NCI-H1092 (cell line): ENCODE results near the gene FNDC11.

Experiments
- DNase-seq: peaks from one replicate; lab custom pipeline; 2025; lab: John Stamatoyannopoulos, UW

The FNDC11 gene

DNA sequence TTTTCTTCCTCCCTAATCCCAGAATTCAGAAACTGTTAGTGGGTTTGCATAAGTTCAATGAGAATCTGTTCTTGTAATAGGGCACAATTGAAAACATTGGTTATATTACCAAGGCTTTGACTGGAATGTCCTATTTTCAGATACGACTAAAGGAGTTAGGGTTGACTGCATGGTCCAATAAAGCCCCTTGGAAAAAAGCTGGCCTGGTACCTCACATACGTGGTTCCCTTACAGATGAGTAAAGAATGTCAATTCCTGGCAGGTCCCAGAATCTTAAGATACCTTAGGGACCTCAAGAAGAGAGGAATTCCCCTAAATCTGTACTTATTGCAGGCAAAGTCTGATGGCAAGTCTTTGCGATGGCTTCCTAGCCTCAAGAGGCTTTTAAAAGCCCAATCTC, 28.8 kb upstream of the FNDC11 start:
- DNase-seq = no peak

DNA sequence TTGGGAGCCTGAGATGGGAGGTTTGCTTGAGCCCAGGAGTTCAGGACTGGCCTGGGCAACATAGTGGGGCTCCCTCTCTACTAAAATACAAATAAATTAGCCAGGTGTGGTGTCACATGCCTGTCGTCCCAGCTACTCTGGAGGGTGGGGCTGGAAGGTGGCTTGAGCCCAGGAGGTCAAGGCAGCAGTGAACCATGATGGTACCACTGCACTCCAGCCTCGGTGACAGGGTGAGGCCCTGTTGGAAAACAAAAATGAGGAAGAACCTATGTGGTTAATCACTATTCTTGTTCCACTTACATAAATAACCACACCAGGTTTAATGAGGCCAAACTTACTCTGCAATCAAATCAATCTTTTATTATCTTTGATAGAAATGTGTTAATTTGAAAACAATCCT, 28.0 kb upstream of the FNDC11 start:
- DNase-seq = no peak

DNA sequence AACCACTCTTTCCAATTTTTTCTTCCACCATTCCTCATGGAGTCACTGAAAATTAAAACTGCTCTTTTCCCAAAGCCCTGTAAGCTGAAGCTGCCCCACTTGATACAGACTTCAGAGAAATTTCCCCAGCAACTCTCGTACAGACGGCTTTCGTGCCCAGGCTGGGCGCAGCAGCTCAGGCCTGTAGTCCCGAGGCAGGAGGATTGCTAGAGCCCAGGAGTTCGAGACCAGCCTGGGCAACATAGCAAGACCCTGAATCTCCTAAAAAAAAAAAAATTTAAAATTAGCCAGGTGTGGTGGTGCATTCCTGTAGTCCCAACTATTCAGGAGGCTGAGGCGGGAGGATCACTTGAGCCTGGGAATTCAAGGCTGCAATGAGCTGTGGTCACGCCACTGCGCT, 26.8 kb upstream of the FNDC11 start:
- no peak for DNase-seq

DNA sequence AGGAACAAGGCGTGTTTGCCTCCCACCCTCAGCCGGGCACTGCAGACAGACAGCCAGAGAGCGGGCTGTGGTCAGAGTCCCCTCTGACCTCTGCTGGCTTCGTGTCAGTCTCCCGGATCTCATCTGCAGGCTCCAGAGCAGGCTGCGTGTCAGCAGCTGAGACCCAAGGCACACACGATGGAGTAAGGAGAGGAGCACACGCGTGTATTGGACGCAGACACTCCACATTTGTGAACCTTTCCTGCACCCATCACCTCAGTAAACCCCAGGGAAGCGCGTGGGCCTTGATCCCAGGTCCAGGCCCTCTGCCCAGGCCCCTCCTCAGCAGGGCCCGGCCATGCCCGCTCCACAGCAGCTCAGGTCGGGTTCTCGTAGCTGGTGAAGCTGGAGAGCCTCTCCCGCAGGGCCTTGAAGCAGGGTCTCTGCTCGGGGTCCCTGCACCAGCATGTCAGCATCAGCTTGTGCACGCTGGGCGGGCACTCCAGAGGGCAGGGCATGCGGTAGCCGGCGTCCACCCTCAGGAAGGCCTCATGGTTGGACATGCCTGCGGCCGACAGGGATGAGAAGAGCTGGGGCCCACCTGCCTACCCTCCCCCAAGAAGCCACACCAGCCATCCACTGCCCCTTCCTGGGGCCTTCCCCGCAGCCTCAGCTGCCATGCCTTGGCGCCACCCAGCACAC, 24.6 kb upstream of the FNDC11 start:
- DNase-seq = no peak

DNA sequence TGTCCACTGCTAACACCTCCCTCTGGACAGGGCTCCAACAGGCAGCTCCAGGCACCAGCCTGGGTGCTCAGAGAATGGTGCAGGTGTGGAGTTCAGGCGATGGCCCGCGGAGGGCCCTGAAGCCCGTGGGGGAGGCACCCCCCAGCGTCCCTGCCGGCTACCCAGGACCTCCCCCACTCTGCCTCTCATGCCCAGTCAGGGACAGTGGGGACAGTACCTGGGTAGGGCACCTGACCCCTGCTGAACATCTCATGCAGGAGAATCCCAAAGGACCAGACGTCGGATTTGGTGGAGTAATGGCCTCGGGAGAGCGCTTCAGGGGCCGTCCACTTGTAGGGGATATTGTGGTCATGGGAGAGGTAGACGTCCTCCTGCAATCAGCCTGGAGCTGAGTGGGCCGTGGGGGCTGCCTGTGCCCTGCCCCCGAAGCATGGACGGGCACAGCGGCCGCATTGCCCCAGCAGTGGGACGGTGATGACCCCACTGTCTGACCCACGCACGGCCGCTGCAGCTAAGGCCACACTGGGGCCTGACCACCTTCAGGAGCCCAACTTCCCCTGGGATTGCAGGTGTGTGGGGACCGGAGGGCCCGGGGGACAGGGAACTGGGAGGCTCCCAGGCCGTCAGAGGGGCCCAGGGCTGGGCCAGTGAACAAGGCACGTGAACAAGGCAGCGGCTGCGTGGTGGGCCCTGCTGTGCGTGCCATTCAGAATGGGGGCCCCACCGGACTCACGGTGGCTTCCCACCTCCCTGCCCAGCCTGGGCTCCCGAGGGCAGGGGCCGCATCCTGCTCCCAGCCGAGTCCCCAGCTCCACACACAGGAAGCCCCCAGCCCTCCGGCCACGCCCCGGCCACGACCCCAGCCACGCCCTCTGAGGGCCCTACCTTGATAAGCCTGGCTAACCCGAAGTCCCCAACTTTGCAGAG, 23.8 kb upstream of the FNDC11 start:
- DNase-seq = no peak

DNA sequence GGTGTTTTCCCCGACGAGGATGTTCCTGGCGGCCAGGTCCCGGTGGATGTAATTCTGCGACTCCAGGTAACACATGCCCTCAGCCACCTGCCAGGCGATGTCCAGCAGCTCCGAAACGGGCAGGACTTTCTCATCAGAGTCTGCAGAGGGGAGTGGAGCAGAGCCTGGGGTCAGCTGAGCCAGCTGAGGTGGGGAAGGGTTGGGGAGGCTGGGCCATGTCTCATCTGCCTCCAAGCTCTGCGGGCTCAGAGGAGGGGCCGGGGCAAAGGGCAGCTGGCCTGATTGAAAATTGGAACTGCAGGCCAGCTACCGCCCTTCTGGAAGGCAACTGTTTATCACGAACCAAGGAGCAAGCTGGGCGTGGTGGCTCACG, 23.2 kb upstream of the FNDC11 start:
- no peak for DNase-seq

DNA sequence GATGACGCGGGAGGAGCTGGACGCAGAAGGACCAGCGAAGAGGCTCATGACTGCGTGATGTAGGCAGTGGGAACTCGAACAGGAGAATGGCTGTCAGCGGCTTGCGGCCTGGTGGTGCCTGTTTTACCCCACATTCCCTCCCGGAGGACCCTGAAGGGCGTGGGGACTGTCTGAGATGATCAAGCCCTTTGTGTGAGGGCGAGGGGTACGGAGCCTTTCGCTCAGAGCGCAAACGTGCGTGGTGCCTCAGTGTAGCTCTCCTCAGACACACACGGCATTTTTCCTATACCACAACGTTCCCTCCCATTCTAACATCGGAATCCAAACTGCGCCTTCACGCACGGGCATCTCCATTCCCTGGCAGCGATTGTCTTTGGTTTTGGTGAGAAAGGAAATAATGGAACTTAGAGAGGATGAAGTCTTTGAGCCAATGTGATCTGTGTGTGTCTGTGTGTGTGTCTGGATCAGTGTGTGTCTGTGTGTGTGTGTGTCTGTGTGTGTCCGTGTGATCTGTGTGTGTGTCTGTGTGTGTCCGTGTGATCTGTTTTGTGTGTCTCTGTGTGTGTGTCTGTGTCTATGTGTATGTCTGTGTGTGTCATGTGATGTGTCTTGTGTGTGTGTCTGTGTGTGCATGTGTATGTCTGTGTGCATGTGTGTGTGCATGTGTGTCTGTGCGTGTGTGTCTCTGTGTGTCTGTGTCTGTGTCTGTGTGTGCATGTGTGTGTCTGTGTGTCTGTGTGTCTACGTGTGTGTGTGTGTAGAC, 22.1 kb upstream of the FNDC11 start:
- DNase-seq = no peak

DNA sequence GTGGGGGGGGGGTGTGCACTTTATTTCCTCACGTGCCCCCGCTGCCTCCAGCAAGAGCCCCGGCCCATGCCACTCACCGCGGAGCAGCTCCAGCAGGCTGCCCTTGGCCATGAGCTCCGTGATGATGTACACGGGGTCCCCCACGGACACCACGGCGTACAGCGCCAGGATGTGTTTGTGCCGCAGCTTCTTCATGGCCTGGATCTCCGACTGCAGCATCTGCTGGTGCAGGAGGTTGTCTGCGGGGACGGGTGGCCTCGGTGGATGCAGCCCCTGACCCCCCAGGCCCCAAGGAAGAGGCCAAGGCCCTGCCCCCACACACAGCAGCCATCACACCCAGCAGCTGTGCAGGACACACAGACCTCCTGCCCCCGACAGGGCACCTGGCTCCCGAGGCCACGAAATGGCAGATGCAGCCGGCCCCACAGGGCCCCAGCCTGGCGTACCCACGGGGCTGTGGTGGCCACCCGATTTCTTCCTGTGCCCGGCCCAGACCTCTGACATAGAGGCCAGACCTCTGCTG, 21.4 kb upstream of the FNDC11 start:
- no peak for DNase-seq

DNA sequence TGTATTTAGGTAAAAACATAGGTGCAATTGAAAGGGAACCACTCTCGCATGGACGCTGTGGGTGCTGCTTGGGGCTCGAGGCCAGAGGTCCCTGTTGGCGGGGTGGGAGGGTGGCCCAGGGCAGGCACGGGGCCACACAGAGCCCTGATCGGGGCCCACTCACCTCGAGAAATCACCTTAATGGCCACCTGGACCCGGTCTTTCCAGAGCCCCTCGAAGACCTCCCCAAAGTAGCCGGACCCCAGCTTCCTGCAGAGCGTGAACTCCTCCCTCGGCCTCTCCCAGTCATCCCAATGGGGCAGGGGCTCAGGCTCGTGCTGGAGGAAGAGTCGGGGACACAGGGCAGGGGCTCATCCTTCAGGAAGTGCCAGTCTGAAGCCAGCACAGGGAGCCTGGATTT, 20.6 kb upstream of the FNDC11 start:
- no peak for DNase-seq

DNA sequence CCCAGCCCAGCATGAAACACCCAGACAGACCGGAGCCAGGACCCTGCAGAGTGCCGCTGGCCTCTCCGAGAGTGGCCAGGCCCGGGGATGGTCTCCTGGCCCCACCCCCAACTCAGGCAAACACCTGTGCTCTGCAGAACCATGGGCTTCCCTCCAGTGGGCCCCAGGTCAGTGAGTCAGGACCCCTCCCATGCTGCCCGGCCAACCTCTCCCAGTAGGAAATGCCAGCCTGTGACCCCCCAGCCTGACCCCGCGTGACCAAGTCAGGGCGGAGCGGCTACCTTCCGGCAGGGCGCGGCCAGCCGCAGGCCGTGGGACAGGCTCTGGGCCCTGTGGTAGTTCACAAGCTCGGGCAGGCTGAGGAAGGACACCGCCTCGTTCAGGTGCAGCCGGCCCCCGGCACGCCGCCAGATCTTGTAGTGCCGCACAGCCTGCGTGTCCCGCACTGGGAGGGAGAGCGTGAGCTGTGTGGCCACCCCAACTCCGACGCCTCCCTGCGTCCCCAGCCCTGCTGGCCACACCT, 20.0 kb upstream of the FNDC11 start:
- no peak for DNase-seq

DNA sequence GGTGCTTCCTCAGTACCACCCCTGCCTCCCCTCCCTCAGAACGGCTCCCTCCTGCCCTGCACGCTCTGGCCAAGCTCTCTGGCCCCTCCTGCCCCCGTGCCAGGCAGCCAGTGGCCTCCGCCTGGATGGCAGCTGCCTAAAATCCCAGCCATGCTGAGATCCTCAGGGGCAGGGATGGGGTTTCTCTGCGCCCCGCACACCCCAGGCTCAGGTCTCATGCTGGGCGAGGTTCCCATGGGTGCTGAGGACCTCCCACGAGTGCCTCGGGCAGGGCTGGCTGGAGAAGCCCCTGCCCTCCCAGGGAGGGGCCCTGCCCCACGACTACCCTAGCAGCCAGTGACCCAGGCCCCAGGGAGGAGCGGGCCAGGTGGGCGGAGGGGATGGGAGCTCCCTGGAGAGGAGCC, 19.5 kb upstream of the FNDC11 start:
- DNase-seq = no peak

DNA sequence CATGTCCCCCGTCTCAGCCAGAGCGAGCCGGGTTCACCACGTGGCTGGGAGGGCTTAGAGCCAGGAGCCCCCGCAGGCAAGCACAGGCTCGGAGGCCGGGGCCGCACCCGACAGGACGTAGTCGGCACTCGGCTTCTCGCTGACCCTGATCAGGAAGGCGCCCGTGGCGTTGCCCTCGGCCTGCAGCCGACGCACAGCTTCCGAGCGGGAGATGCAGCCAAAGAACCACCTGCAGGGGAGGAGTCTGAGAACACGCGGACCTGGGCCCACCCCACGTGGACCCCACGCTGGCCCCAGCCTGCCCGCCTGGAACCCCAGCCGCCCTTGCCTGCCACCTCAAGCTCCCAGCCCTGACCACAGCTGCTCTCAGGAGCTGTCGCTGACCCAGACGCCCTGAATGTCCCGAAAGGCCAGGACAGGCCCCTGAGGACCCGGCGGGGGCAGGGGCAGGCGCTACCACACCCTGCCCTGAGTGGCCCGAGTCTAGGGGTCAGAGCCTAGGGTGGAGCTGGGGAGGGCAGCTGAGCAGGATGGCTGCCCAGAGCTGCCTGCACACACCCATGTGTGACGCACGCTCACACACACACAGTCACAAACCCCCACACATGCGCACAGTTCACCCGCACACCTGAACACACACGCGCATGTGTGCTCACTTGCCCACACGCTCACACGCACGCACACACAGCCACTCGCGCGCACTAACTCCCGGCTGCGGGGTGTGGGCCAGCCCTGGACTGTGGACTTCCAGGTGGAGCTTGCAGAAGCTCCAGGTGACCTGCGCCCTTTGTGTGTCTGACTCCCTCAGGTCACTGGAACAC, 18.9 kb upstream of the FNDC11 start:
- DNase-seq = no peak

DNA sequence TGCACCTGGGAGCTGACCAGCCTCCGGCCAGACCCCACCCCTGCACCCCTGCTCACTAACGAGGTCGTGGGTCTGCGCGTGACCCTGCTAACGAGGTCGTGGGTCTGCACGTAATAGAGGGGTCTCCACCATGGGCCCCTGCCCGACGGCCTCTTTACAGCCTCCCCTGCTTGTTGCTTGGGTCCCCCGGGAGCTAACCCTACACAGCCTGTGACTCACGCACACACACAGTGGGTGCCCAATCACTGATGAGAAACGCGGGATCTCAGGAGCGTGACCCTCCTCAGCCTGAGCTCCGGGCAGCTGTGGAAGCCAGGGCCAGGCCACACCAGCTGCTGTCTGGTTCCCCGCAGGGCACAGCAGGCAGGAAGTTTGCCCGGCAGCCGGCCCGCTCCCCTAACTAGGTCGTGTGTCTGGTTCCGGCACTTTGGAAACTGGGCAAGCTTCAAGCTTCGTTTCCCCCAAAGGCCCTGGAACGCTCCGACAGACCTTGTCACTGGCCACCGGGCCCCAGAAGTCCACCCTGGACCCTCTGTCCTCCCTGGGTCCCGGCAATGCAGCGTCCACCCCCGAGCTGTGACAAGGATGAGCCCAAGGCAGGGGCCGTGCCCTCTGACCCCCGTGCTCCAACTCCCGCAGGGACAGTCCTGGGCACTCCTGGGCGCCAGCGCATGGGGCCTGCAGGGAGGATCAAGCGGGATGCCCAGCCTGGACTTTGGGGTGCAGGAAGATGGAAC, 17.6 kb upstream of the FNDC11 start:
- DNase-seq = peak; percentile 28

DNA sequence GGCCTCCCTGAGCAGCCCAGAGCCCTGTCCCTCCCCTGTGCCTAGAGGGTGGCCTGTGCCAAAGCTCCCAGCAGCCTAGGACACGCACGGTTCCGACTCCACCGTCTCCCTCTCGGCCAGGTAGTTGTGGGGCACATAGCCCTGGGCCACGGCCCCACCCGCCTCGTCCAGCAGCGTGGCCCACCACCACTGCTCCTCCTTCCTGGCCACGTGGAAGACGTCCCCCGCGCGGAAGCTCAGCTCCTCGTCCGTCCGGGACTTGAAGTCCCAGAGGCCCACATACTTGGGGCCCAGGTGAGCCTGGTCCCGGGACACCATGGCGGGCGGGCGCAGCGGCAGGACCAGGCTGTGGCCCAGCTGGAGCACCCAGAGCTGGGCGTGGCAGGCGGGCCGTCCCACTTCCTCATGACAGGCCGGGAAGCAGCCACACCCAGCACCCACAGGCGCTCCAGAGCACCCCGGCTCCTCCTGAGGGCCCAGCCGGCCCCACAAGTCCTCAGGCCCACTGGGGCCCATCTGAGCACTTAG, 16.9 kb upstream of the FNDC11 start, which contains the start of gene PTK6:
Gene PTK6, minus strand, starts transcription at position 380 of the 528 bp plus-strand sequence. Its CDS starts 62 bp downstream, at position 318.
- DNase-seq = no peak

DNA sequence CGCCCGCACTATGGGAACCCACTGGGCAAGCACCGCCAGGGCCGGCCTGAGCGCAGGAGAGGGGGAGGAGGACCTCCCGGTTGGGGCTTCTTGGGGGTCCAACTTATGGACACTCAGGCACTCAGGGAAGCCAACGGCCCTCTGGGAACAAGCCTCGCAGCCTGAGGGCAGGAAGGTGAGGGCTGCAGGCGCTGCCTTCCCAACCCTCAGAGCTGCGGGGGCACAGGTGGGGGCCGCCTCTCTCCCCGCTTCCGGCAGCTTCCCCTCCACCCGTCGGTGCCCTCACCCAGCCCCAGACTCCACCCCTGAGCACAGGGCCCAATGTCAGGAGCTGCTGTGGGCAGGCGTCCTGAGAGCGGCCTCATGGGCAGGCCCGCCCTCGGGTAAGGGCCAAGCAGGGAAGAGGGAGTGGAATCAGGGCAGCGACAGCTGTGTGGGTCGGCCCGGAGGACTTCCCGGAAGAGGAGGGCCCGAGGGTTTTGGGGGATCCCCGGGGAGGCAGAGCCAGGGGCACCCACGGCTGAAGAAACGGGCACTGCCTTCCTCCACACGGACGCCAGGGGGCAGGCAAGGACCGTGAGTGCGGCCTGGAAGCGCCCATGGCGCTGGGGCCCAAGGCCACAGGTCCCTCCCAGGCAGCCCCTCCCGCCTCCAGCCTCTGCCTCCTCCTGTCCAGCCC, 16.3 kb upstream of the FNDC11 start:
- peak; percentile 31 for DNase-seq

DNA sequence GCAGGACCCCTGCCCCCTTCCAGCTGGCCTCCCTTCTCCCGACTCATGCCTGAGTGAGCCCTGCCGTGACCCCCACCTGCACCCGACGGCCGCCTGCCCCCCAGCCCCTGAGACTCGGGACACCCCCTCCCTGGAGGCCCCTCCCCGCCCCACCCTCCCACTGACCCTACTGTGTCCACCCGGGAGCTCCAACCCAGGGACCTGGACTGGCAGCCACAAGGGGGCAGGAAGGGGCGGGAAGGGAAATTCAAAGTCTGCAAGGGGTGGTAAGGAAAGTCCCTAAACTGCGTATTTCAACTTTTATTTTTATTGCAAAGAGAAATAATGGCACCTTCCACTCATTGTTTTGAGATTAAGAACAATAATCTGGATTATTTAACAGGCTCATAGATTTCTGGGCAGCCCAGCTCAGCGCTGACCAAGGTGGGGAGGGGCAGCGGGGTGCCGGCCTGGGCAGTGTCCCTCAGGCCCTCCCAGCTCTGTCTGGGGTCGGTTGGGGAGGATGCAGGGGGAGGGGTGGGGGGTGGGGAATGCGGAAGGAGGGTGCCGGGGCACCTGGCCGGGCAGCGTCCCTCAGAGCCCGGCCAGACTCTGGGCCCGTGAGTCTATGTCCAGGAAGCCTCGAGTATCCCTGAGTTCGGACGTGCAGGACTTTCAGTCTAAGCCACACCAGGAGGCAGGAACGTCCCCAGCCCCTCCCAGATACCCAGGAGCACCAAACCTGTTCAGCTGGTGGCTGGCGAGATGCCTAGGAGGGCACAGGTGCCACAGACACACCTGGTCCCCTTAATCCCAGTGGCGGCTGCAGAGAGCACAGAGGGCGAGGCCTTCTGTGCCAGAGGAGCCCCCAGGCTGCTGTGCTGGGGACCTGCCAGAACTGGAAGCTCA, 15.5 kb upstream of the FNDC11 start:
- DNase-seq = no peak

DNA sequence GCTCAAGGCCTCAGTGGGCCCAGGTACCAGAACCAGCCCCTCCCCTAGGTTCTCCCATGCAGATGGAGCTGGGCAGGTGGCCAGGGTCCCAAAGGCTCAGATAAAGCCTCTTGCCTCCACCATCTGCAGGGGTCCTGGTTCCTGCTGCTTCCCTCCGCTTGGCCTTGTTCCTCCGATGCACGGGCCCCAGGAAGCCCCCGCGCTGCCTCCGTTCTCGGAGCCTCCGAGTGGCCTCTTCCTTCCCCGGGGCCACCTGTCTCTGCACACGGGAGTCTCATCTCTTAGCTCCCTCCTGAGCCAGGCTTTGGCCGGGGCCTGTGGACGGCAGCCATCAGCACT, 14.9 kb upstream of the FNDC11 start:
- no peak for DNase-seq

DNA sequence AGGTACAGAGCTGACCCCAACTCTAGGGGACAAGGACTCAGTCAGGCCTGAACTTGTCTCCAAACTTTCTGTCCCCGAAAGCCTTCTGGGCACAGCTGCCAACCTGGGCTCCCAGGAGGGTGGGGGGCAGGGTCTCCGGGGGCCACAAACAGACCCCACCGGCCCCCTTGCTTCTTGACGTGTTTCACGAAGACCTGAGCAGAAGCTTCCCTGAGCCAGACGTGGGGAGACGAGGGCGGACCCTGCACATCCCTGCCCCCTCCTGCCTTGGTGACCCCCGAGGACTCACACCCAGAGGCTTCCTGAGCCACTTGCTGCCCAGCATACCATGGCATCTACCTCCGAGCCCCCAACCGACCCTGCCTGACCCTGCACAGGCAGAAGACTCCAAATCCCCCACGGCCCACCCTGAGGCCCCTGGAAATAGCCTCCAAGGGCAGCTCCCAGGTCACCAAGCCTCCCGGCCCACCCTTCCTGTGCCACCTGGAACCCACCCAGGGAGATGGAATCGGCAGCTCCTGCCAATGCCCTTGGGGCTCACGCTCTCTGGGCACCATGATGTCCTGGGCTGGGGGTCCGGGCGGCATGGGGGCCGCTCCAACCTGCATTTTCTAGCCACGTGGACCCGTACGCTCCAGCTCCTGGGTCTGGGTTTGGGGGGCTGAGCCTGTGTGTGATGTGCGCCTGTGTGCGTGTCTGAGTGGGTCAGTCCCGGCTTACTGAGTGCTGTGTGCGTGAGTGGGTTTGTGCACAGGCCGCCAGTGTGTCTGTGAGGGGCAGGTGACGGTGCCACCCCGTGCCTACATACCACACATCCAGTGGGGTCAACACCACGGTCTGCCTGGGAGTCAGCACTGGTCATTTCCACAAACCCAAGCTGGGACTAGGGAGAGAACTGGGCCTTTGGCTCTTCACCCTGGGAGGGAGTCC, 14.3 kb upstream of the FNDC11 start:
- no peak for DNase-seq
